DOHH2 (cell line): Measurements from ENCODE around the gene AANAT.

Experiments
- H3F3A ChIP-seq: fragments of 200-600 bp; sonication (generic), shearing (Covaris generic); 2 replicates; pipeline ENCODE4 v1.6.0; 2016; ENCODE audit warnings: antibody characterized with exemption, mild to moderate bottlenecking; ENCODE audit not compliant: control insufficient read depth, insufficient read depth
- H3K27ac ChIP-seq: fragments of 200-600 bp; sonication (generic); 2 replicates; pipeline ENCODE4 v1.5.1; 2014; ENCODE audit warnings: low read depth, mild to moderate bottlenecking, low read length, moderate library complexity
- H3K27me3 ChIP-seq: fragments of 200-600 bp; sonication (generic); 2 replicates; pipeline ENCODE4 v1.6.1; 2014; ENCODE audit warnings: mild to moderate bottlenecking, low read length, mixed read lengths; ENCODE audit not compliant: control insufficient read depth
- H3K36me3 ChIP-seq: fragments of 200-600 bp; sonication (generic); 2 replicates; pipeline ENCODE4 v1.6.1; 2014; ENCODE audit warnings: mild to moderate bottlenecking, low read length, moderate library complexity, mixed read lengths; ENCODE audit not compliant: control insufficient read depth
- H3K4me1 ChIP-seq: fragments of 200-600 bp; sonication (generic); 2 replicates; pipeline ENCODE4 v1.6.1; 2014; ENCODE audit warnings: mild to moderate bottlenecking, low read length, mixed read lengths; ENCODE audit not compliant: control insufficient read depth
- H3K4me2 ChIP-seq: fragments of 200-600 bp; sonication (generic); 2 replicates; pipeline ENCODE4 v1.6.0; 2014; ENCODE audit warnings: mild to moderate bottlenecking, low read length, moderate library complexity
- H3K4me3 ChIP-seq: fragments of 200-600 bp; sonication (generic); 2 replicates; pipeline ENCODE4 v1.5.1; 2014; ENCODE audit warnings: mild to moderate bottlenecking, low read length, mixed read lengths
- H3K79me2 ChIP-seq: fragments of 200-600 bp; sonication (generic); 2 replicates; pipeline ENCODE4 v1.6.1; 2014; ENCODE audit warnings: mild to moderate bottlenecking, low read length, mixed read lengths; ENCODE audit not compliant: control insufficient read depth
- H3K9me2 ChIP-seq: fragments of 200-600 bp; sonication (generic); replicated peaks from 2 replicates; pipeline ENCODE4 v1.6.1; 2014; ENCODE audit warnings: mild to moderate bottlenecking, low read length, mixed read lengths; ENCODE audit not compliant: control insufficient read depth
- H3K9me3 ChIP-seq: fragments of 200-600 bp; sonication (generic); 2 replicates; pipeline ENCODE4 v1.6.1; 2014; ENCODE audit warnings: antibody characterized with exemption, low read length, mixed read lengths; ENCODE audit not compliant: control insufficient read depth, insufficient read depth
- H4K20me1 ChIP-seq: fragments of 200-600 bp; sonication (generic); 2 replicates; pipeline ENCODE4 v1.6.0; 2014; ENCODE audit warnings: low read depth, mild to moderate bottlenecking, antibody characterized with exemption, low read length, moderate library complexity; ENCODE audit not compliant: control insufficient read depth, insufficient read depth
- EZH2phosphoT487 ChIP-seq: fragments of 200-600 bp; sonication (generic); IDR thresholded peaks from 2 replicates; pipeline ENCODE4 v1.6.1; 2017; ENCODE audit warnings: borderline replicate concordance, mild to moderate bottlenecking, antibody characterized with exemption, low read length, moderate library complexity, mixed read lengths
- TF ChIP-seq, protein P1 (sequence below): fragments of 200-600 bp; sonication (generic); IDR thresholded peaks from one replicate; pipeline ENCODE4 v1.5.1; 2014; ENCODE audit warnings: antibody characterized with exemption, mild to moderate bottlenecking, low read depth, low read length; ENCODE audit not compliant: poor library complexity, severe bottlenecking

The AANAT gene

DNA sequence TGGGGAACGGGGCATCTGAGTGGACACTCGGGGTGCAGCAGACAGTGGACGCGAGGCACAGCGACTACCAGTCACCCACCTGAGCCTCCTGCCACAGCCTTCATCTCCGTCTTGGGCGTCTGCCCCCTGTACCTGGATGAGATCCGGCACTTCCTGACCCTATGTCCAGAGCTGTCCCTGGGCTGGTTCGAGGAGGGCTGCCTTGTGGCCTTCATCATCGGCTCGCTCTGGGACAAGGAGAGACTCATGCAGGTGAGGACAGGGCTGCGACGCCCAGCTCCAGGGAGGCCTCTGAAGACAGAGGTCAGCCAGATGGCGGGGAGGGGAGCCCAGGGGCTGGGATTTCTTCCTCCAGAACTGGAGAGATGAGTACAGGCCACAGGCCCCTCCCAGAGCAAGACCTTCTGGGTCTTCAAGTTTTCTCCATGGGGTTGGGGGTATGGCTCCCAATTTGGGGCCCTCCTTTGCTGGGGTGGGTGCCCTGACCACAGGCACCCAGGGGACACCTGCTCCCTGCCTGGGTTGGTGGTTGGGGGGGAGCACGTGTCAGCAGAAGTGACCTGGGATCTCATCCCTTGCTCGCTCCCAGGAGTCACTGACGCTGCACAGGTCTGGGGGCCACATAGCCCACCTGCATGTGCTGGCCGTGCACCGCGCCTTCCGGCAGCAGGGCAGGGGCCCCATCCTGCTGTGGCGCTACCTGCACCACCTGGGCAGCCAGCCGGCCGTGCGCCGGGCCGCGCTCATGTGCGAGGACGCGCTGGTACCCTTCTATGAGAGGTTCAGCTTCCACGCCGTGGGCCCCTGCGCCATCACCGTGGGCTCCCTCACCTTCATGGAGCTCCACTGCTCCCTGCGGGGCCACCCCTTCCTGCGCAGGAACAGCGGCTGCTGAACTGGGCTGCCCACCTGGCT is 1.9 kb downstream of the AANAT start:
- Histone ChIP-seq H3K36me3 (peaks cover 38% of the 10 kb centered on the region), H3K79me2 (no peaks in the 10 kb centered on the region), H3K4me3 (no peak overlapping the region), H3K9me2 (no peaks in the 10 kb centered on the region), H4K20me1 (no peaks in the 10 kb centered on the region), H3K4me2 (no peak overlapping the region), H3K4me1 (peaks cover 16% of the 10 kb centered on the region), H3K9me3 (no peaks in the 10 kb centered on the region), H3K27ac (no peak overlapping the region), H3F3A (no peaks in the 10 kb centered on the region), H3K27me3 (no peaks in the 10 kb centered on the region)
- TF ChIP-seq, protein P1, sequence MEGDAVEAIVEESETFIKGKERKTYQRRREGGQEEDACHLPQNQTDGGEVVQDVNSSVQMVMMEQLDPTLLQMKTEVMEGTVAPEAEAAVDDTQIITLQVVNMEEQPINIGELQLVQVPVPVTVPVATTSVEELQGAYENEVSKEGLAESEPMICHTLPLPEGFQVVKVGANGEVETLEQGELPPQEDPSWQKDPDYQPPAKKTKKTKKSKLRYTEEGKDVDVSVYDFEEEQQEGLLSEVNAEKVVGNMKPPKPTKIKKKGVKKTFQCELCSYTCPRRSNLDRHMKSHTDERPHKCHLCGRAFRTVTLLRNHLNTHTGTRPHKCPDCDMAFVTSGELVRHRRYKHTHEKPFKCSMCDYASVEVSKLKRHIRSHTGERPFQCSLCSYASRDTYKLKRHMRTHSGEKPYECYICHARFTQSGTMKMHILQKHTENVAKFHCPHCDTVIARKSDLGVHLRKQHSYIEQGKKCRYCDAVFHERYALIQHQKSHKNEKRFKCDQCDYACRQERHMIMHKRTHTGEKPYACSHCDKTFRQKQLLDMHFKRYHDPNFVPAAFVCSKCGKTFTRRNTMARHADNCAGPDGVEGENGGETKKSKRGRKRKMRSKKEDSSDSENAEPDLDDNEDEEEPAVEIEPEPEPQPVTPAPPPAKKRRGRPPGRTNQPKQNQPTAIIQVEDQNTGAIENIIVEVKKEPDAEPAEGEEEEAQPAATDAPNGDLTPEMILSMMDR = no peak
- no peak for TF ChIP-seq EZH2phosphoT487

DNA sequence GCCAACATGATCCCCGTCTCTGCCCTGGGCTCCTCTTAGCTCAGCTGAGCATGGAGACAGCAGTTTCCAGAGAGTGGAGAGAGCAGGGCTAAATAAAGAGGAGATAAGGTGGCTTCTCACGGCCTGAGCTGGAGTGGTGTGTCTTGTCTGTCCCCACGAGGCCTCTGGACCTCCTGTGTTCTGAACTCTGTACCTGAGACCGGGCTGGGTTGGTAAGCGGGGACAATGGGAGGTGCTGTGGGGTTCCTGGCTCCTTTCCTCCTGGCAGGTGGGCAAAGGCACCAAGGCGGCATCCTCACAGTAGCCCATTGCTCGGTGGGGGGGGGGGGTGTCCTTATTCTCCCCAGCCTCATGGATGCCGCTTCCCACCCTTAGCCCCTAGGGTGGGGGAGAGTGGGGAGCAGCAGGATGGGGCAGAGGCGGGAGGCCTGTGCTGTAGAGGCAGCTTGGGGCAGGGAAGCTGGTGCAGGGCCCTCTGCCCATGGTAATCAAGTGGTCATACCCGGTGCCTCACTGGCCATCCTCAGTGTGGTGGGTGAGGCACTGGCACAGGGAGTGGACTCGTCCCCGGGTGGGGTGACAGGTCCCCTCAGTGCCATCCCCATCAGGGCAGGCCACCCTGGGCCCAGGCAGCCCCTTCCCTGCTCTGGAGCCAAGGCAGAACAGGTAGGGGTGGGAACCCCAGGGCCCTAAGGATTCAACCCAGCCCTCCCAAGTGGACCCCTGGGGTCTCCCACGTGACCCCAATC is 2.8 kb downstream of the AANAT start:
- peaks cover 16% of the 10 kb centered on the region for H3K4me1 ChIP-seq

DNA sequence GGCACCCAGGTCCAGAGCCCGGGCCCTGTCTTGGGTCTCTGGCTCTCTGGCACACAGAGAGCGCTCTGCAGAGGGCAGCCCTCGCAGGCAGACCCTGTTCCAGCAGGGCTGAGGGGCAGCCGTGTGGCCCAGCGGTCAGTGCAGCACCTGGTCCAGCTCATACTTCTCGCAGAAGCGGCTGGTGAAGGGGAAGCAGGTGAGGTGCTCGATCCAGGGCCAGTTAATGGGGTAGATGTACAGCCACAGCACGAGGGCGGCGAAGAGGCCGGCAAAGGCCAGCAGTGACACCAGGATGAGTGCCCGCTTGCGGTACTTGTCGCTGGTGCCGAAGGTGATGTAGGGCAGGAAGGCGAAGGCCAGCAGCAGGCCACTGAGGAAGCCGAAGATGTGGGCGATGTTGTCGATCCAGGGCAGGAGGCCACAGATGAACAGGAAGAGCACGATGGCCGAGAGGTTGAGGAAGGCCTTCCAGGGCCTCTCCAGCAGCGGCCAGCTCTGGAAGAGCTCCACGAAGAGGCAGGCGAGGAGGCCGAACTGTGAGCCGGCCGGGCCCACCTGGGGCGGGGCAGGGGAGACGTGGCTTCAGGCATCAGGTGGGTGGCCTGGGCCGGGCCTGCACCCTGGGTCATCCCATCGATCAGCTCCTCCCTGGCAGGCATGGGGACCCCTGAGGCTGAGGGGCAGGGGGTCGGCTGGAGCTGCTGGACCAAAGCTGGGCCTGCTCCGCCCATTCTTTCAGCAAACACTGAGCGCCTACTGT is 4.3 kb downstream of the AANAT start:
- H3K4me2 ChIP-seq = no peak overlapping the region
- H3K79me2 ChIP-seq = no peaks in the 10 kb centered on the region
- no peaks in the 10 kb centered on the region for H3F3A ChIP-seq
- no peaks in the 10 kb centered on the region for H3K9me3 ChIP-seq
- TF ChIP-seq, protein P1 = no peak
- no peak for TF ChIP-seq EZH2phosphoT487
- no peak overlapping the region for H3K4me3 ChIP-seq
- H3K27me3 ChIP-seq = no peaks in the 10 kb centered on the region
- no peak overlapping the region for H3K27ac ChIP-seq
- H3K4me1 ChIP-seq = peaks cover 3% of the 10 kb centered on the region
- peaks cover 44% of the 10 kb centered on the region for H3K36me3 ChIP-seq
- no peaks in the 10 kb centered on the region for H4K20me1 ChIP-seq
- no peaks in the 10 kb centered on the region for H3K9me2 ChIP-seq

More for the DNA sequence above, 2.8 kb downstream of the AANAT start:
- Histone ChIP-seq H3K9me2 (no peaks in the 10 kb centered on the region), H3F3A (no peaks in the 10 kb centered on the region), H3K27me3 (no peaks in the 10 kb centered on the region), H3K4me3 (no peak overlapping the region), H3K4me2 (no peak overlapping the region), H3K79me2 (no peaks in the 10 kb centered on the region), H3K27ac (no peak overlapping the region), H4K20me1 (no peaks in the 10 kb centered on the region), H3K36me3 (peaks cover 44% of the 10 kb centered on the region), H3K9me3 (no peaks in the 10 kb centered on the region)
- TF ChIP-seq, protein P1 = no peak
- no peak for TF ChIP-seq EZH2phosphoT487
